Calu3 (cell line): ENCODE data around the gene TGFBR3. TPM values are rescaled to one million over a fixed set of nuclear protein-coding genes. Genes with fewer than 3 reads are reported as not detected.

Source experiments
- BruUV-seq: library from RNA; stranded (reverse); fragments of 400-500 nt; replicated peaks from 2 replicates; lab custom pipeline; 2021; lab: Mats Ljungman, UMichigan
- CTCF ChIA-PET: fragments of 300-600 bp; sonication (Branson Sonifier 250); formaldehyde crosslinking; loops from one replicate; lab custom pipeline; 2022; ENCODE audit warnings: antibody characterized with exemption; lab: Charles Lee
- DNase-seq: peaks from one replicate; pipeline ENCODE4 v3.0.0; 2022
- H3K27ac Mint-ChIP-seq: one replicate; pipeline ENCODE4 v1.8.0; 2022; ENCODE audit warnings: mixed read lengths; ENCODE audit not compliant: unreplicated experiment
- H3K27me3 Mint-ChIP-seq: one replicate; pipeline ENCODE4 v1.8.0; 2022; ENCODE audit warnings: mixed read lengths; ENCODE audit not compliant: unreplicated experiment
- H3K36me3 Mint-ChIP-seq: one replicate; pipeline ENCODE4 v1.8.0; 2022; ENCODE audit warnings: mild to moderate bottlenecking, moderate library complexity, mixed read lengths; ENCODE audit not compliant: insufficient read depth, unreplicated experiment
- H3K4me1 Mint-ChIP-seq: one replicate; pipeline ENCODE4 v1.8.0; 2022; ENCODE audit warnings: mild to moderate bottlenecking, low read depth, mixed read lengths; ENCODE audit not compliant: unreplicated experiment
- H3K4me3 Mint-ChIP-seq: one replicate; pipeline ENCODE4 v1.8.0; 2022; ENCODE audit warnings: mild to moderate bottlenecking, low read depth, moderate library complexity, mixed read lengths; ENCODE audit not compliant: unreplicated experiment
- H3K9me3 Mint-ChIP-seq: one replicate; pipeline ENCODE4 v1.8.0; 2022; ENCODE audit warnings: low read depth, mixed read lengths; ENCODE audit not compliant: unreplicated experiment
- CTCF ChIP-seq: fragments of 200-600 bp; IDR thresholded peaks from one replicate; pipeline ENCODE4 v1.8.0; 2022; ENCODE audit warnings: antibody characterized with exemption; ENCODE audit not compliant: unreplicated experiment
- intact Hi-C: fragments of 100-400 bp; cut with micrococcal nuclease; formaldehyde crosslinking; loops from one replicate; pipeline ENCODE4 v1.10.0; 2022; ENCODE audit not compliant: unreplicated experiment
- total RNA-seq: library from RNA; stranded (reverse); gene quantifications from 2 replicates; pipeline ENCODE4 v1.2.3, GENCODE V29; 2022

The TGFBR3 gene
- total RNA-seq, 1 experiment from 2014 or later = 10.8 TPM

- intact Hi-C loops = no loop called here
- Mint-ChIP-seq H3K4me3 (no peak overlapping the region), H3K4me1 (no peaks in the 10 kb centered on the region), H3K9me3 (no peaks in the 10 kb centered on the region), H3K36me3 (no peaks in the 10 kb centered on the region), H3K27me3 (no peaks in the 10 kb centered on the region), H3K27ac (no peak overlapping the region)
- CTCF ChIA-PET = no interaction called here
- DNase-seq = no peak
- no peak for TF ChIP-seq CTCF
- BruUV-seq = no TSS peak
Measured at GRCh38 chr1:91701472-91701869, 184.5 kb downstream of the TGFBR3 start.

- CTCF ChIA-PET = interaction anchor here (0.6 kb wide), 1 partner anchor 270 kb away, joined by 5 read pairs; no protein-coding TSS in a partner anchor
- no peak overlapping the region for H3K4me3 Mint-ChIP-seq
- no peaks in the 10 kb centered on the region for H3K36me3 Mint-ChIP-seq
- H3K4me1 Mint-ChIP-seq = no peaks in the 10 kb centered on the region
- DNase-seq = no peak
- H3K27me3 Mint-ChIP-seq = no peaks in the 10 kb centered on the region
- no peak overlapping the region for H3K27ac Mint-ChIP-seq
- no peaks in the 10 kb centered on the region for H3K9me3 Mint-ChIP-seq
- no peak for TF ChIP-seq CTCF
- intact Hi-C loops = no loop called here
- BruUV-seq = no TSS peak
Measured at GRCh38 chr1:91700771-91701471, 185.0 kb downstream of the TGFBR3 start.

GRCh38 chr1:91700332-91700731 lies 185.6 kb downstream of the TGFBR3 start:
- Mint-ChIP-seq H3K9me3 (no peaks in the 10 kb centered on the region), H3K4me1 (no peaks in the 10 kb centered on the region), H3K36me3 (no peaks in the 10 kb centered on the region), H3K27ac (no peak overlapping the region), H3K27me3 (no peaks in the 10 kb centered on the region), H3K4me3 (no peak overlapping the region)
- no peak for TF ChIP-seq CTCF
- no TSS peak for BruUV-seq
- intact Hi-C loops = no loop called here
- no peak for DNase-seq
- CTCF ChIA-PET = interaction anchor here (0.6 kb wide), 1 partner anchor 270 kb away, joined by 5 read pairs; no protein-coding TSS in a partner anchor

GRCh38 chr1:91699339-91699974 lies 186.5 kb downstream of the TGFBR3 start:
- intact Hi-C loops = no loop called here
- H3K4me3 Mint-ChIP-seq = no peak overlapping the region
- DNase-seq = no peak
- no peaks in the 10 kb centered on the region for H3K27me3 Mint-ChIP-seq
- no peak overlapping the region for H3K27ac Mint-ChIP-seq
- H3K36me3 Mint-ChIP-seq = no peaks in the 10 kb centered on the region
- no peaks in the 10 kb centered on the region for H3K9me3 Mint-ChIP-seq
- H3K4me1 Mint-ChIP-seq = no peaks in the 10 kb centered on the region
- TF ChIP-seq CTCF = no peak
- CTCF ChIA-PET = no interaction called here
- no TSS peak for BruUV-seq
